Activated CD4-positive, alpha-beta T cell treated with anti-CD3 and anti-CD28 coated beads, Interleukin-2, amount 10 ng/mL, durations not matched to agents 24 days and 14 days (primary cell): ENCODE data around the gene SSR2. TPM values are rescaled to one million over a fixed set of nuclear protein-coding genes. Genes with fewer than 3 reads are reported as not detected.
"Not testable (repeated sequence)": the region's sequence is repeated elsewhere in the genome, so short reads cannot be mapped to it uniquely, and the experiment has no call there.

Experiments used
- DNase-seq: peaks from one replicate; pipeline ENCODE4 v3.0.0; 2022
- H3K27ac Mint-ChIP-seq: one replicate; pipeline ENCODE4 v1.8.0; 2022; ENCODE audit warnings: mild to moderate bottlenecking, mixed read lengths
- H3K27me3 Mint-ChIP-seq: one replicate; pipeline ENCODE4 v1.8.0; 2022; ENCODE audit warnings: mixed read lengths
- H3K36me3 Mint-ChIP-seq: one replicate; pipeline ENCODE4 v1.8.0; 2022; ENCODE audit warnings: low read depth, mild to moderate bottlenecking, mixed read lengths
- H3K4me1 Mint-ChIP-seq: one replicate; pipeline ENCODE4 v1.8.0; 2021; ENCODE audit warnings: mixed read lengths
- H3K4me3 Mint-ChIP-seq: one replicate; pipeline ENCODE4 v1.8.0; 2022; ENCODE audit warnings: mild to moderate bottlenecking, moderate library complexity, mixed read lengths
- H3K9me3 Mint-ChIP-seq: one replicate; pipeline ENCODE4 v1.8.0; 2021; ENCODE audit warnings: mixed read lengths
- intact Hi-C: fragments of 100-400 bp; cut with micrococcal nuclease; formaldehyde crosslinking; loops from one replicate; pipeline ENCODE4 v1.15.1; 2023
- total RNA-seq: library from RNA; stranded (reverse); gene quantifications from 2 replicates; pipeline ENCODE4 v1.2.3, GENCODE V29; 2022

Gene SSR2
- total RNA-seq, 1 donor from 2014 or later = 175 TPM

DNA sequence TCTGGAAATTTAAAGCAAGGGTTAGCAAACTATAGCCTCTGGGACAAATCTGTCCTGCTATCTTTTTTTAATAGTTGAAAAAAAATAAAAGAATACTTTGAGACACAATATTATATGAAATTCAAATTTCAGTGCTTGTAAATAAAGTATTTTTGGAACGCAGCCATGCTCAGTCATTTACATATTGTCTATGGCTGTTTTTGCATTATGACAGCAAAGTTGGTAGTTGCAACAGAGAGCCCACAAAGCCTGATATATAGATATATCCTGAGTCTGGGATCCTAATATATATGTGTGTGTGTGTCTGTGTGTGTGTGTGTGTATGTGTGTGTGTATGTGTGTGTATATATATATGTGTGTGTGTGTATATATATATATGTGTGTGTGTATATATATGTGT, 20.8 kb downstream of the SSR2 start:
- Mint-ChIP-seq H3K4me1 (peaks cover 15% of the 10 kb centered on the region), H3K27ac (no peak overlapping the region), H3K36me3 (no peaks in the 10 kb centered on the region), H3K27me3 (no peaks in the 10 kb centered on the region), H3K4me3 (no peak overlapping the region), H3K9me3 (no peaks in the 10 kb centered on the region)
- intact Hi-C loops = loop anchor here (10.0 kb wide), 1 partner anchor 55 kb away; the partner anchor contains the start of genes LAMTOR2 and UBQLN4
- no peak for DNase-seq

GRCh38 chr1:155996166-155996565, 24.6 kb downstream of the SSR2 start:
- Mint-ChIP-seq H3K4me1 (peaks cover 4% of the 10 kb centered on the region), H3K9me3 (no peaks in the 10 kb centered on the region), H3K36me3 (no peaks in the 10 kb centered on the region), H3K4me3 (no peak overlapping the region), H3K27ac (peak overlapping the region; percentile 54), H3K27me3 (no peaks in the 10 kb centered on the region)
- intact Hi-C loops = no loop called here
- no peak for DNase-seq

DNA sequence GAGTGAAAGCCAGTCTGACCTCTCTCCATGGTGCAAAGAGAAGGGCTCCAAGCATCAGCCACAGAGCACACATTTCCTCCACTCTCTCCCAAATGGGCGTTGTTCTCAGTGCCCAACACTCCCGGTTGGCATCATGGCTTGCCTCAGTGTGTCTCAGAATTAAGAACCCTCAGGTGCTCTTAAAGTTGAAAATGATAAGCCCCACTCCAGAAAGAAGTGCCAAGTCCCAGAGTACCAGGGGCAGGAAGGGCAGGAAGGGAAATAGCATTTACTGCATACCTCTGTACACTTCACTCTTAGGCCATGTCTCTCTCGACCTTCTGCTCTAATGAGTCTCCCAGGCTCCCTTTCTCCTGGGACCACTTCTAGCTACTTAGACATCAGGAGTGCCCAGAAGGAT, 27.2 kb downstream of the SSR2 start:
- DNase-seq = no peak
- peaks cover 18% of the 10 kb centered on the region for H3K4me1 Mint-ChIP-seq
- H3K4me3 Mint-ChIP-seq = no peak overlapping the region
- intact Hi-C loops = no loop called here
- H3K27me3 Mint-ChIP-seq = no peaks in the 10 kb centered on the region
- H3K36me3 Mint-ChIP-seq = no peaks in the 10 kb centered on the region
- H3K9me3 Mint-ChIP-seq = no peaks in the 10 kb centered on the region
- H3K27ac Mint-ChIP-seq = no peak overlapping the region

- Mint-ChIP-seq H3K4me3 (no peak overlapping the region), H3K4me1 (peaks cover 16% of the 10 kb centered on the region), H3K27me3 (no peaks in the 10 kb centered on the region), H3K36me3 (no peaks in the 10 kb centered on the region), H3K27ac (no peak overlapping the region), H3K9me3 (no peaks in the 10 kb centered on the region)
- intact Hi-C loops = no loop called here
- no peak for DNase-seq
Observed at GRCh38 chr1:155990005-155990739, 30.6 kb downstream of the SSR2 start.

DNA sequence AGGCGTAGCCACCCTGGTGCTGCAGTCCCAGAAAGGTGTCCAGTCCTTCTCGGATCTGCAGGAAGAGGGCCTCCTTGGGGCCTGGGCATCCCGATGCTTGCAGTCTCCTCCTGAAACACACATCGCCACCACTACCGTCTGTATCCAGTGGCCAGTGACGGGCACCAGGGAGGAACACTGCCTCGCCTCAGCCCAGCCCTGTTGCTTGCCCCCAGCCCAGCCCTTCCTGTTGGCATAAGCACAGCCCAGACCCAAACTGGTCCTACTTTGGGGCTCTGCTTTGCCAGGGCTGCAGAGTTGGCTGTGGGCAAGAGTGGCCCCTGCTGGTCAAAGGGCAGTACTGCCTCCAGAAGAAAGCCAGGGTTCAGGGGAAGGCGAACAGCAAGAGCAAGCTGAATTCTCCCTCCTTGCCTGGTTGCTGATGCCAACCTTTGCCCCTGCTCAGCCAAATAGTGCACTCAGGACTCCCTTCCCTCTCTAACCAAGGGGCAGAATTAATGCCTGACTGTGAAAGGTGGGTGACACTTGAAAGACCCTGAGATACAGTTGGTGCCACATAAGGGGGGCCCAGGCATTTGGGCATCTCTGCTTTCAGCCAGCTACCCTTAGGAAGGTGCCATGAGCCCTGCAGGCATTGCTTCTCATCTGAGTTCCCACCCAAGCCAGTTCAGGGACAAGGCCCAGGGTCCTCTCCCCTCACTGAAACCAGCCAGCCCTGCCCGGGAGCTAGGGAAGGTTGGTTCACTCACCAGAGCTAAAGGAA, 31.3 kb downstream of the SSR2 start:
- no peak overlapping the region for H3K4me3 Mint-ChIP-seq
- intact Hi-C loops = loop anchor here (1.0 kb wide), 1 partner anchor 51 kb away; no protein-coding TSS in a partner anchor
- DNase-seq = peak; percentile 95
- H3K4me1 Mint-ChIP-seq = peaks cover 16% of the 10 kb centered on the region
- no peak overlapping the region for H3K27ac Mint-ChIP-seq
- H3K9me3 Mint-ChIP-seq = no peaks in the 10 kb centered on the region
- no peaks in the 10 kb centered on the region for H3K36me3 Mint-ChIP-seq
- no peaks in the 10 kb centered on the region for H3K27me3 Mint-ChIP-seq

DNA sequence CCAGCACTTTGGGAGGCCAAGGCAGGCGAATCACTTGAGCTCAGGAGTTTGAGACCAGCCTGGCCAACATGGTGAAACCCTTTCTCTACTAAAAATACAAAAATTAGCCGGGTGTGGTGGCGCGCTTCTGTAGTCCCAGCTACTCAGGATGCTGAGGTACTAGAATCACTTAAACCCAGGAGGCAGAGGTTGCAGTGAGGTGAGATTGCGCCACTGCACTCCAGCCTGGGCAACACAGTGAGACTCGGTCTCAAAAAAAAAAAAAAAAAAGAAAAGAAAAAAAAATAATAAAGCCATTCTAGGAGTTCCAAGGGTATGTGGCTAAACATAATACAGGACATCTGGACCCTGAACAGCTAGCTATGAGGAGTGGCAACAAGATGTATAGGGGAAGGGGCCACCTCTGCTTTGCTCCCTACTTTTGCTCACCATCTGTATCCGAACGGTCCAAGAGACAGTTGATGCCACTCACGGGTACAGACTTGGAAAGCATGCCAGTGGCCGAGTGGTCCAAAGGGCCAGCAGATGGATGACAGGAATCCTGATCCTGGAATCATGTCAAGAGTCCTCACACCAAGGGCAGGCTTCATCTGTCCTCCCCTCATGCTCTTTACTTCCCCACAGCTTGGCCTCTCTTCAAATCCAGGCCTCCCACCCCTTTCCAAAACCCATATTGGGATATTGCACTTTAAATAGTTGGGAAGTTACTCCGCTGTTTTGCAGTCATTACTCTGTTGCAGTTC, 35.7 kb downstream of the SSR2 start:
- DNase-seq, H3K27ac Mint-ChIP-seq, H3K4me3 Mint-ChIP-seq, H3K9me3 Mint-ChIP-seq, H3K27me3 Mint-ChIP-seq, intact Hi-C loops: not testable (repeated sequence)
- H3K4me1 Mint-ChIP-seq = peaks cover 41% of the 10 kb centered on the region
- H3K36me3 Mint-ChIP-seq = peaks cover 14% of the 10 kb centered on the region

DNA sequence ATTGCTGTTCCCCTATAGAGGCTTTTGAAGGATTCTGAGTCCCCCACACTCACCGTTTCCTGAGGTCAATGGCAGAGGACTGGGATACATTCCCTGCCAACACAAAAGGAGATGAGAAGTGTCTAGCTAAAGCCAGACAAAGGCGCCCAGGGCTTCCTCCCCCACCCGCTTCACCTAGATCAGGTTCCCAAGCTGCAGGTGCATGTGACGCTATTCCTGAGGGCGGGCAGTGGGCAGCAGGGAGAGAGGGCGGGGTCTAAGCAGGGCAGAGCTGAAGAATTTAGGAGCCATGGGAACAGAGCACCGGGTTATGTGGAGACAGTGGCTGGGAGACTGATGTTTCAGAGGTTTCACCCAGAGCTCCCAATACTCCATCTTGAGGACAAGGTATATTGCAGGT, 36.4 kb downstream of the SSR2 start:
- H3K36me3 Mint-ChIP-seq = peaks cover 14% of the 10 kb centered on the region
- H3K27me3 Mint-ChIP-seq = no peaks in the 10 kb centered on the region
- H3K4me3 Mint-ChIP-seq = no peak overlapping the region
- intact Hi-C loops = no loop called here
- H3K9me3 Mint-ChIP-seq = no peaks in the 10 kb centered on the region
- peaks cover 41% of the 10 kb centered on the region for H3K4me1 Mint-ChIP-seq
- DNase-seq = no peak
- H3K27ac Mint-ChIP-seq = no peak overlapping the region

DNA sequence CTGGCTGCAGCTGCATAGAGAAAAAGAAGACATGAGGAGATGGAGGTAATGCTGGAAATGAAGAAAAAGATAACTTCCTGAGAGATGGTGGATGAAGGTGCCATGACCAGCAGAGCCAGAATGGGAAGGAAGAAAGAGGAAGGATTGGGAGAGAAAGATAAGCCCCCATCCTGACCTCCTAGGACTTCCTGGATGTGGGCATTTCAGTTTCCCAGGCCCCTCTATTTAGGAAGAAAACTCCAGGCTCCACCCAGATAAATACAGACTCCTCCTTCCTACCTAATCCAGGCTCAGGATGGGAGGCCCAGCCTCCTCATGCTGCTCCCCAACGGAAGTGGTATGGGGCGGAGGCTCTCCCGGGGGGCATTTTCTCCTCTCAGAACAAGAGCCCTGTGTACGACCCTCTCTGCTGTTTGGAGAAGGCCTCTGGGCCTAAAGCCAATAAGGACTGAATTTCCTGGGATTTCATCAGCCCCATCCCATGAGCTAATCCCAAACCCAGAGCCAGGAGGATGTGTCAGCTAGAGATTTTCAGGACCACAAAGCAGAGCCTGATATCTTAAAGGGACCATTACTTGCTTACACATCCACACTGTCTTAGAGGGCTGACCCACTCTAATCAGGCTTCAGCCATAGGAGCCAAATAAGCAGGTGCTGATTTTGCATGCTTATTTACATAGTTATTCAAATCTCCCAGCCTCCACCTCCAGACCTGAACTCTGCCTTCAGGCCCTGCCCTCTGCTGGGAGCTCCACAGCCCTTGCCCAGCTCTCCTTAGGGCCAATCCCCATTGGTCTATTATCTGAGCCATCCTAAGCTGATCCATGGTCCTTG, 37.3 kb downstream of the SSR2 start:
- peaks cover 16% of the 10 kb centered on the region for H3K36me3 Mint-ChIP-seq
- DNase-seq = no peak
- H3K4me1 Mint-ChIP-seq = peaks cover 38% of the 10 kb centered on the region
- no peaks in the 10 kb centered on the region for H3K9me3 Mint-ChIP-seq
- intact Hi-C loops = no loop called here
- H3K27ac Mint-ChIP-seq = peak overlapping the region; percentile 34
- H3K4me3 Mint-ChIP-seq = no peak overlapping the region
- H3K27me3 Mint-ChIP-seq = no peaks in the 10 kb centered on the region

DNA sequence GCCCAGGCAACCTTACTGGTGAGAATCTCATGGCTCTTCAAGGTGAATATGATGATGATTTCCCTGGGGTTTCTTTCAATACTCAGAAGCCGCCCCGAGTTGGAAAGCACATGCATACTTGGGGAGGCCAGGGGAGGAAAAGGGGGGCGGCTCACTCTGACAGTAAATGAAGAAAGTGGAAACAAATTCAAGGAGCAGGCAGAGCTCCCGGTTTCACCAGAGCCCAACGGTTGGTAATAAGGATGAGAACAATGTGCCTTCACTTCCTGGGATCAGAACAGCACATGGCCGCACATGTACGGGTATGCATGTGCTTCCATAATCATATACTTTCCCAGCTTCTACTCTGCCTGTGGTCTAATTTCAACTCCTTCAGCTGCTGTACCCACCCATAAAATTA, 38.6 kb downstream of the SSR2 start:
- intact Hi-C loops = no loop called here

GRCh38 chr1:155981266-155982088, 39.3 kb downstream of the SSR2 start:
- H3K9me3 Mint-ChIP-seq = no peaks in the 10 kb centered on the region
- peaks cover 28% of the 10 kb centered on the region for H3K36me3 Mint-ChIP-seq
- peak overlapping the region; percentile 92 for H3K27ac Mint-ChIP-seq
- peak overlapping the region; percentile 99 for H3K4me3 Mint-ChIP-seq
- intact Hi-C loops = no loop called here
- H3K27me3 Mint-ChIP-seq = no peaks in the 10 kb centered on the region
- H3K4me1 Mint-ChIP-seq = peaks cover 46% of the 10 kb centered on the region
- peak; percentile 83 for DNase-seq

More for the DNA sequence above, 38.6 kb downstream of the SSR2 start:
- no peak for DNase-seq
- Mint-ChIP-seq H3K36me3 (peaks cover 22% of the 10 kb centered on the region), H3K4me3 (peak overlapping the region; percentile 22), H3K27me3 (no peaks in the 10 kb centered on the region), H3K27ac (peak overlapping the region; percentile 92), H3K4me1 (peaks cover 42% of the 10 kb centered on the region), H3K9me3 (no peaks in the 10 kb centered on the region)

DNA sequence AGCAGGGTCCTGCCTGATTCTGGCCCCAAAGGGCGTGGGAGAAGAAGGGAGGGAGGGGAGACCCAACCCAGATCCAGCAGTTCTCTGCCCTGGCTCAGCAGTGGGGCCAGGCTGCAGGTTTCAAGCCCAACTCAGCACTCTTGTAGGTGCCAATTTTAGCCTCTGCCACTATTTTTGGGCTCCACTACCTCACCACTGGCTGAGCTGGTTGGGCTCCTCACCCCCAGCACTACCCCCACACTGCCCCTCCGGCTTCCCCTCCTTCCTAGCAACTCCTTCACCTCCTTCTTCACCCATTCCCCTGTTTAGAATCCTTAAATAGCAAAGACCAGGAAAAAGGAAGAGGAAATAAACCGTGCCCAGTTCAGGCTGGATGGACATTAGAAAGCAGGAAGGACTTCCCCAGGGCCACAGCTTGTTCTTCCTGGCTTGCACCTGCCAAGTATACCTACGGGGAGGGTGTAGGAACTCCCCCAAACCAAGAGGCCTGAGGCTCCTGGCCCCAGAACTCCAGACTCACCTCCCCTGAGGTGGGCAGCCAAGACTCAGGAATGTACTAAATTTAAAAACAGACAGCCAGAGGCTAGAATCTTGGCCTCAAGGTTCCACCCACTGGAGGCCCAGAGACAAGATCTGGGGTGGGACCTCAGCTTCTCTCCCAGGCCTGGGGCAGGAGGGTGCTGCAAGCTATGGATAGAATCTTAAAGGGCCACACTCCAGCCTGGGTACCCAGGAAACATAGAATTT, 41.0 kb downstream of the SSR2 start:
- DNase-seq = peak; percentile 65
- Mint-ChIP-seq H3K4me3 (peak overlapping the region; percentile 99), H3K27me3 (no peaks in the 10 kb centered on the region), H3K9me3 (no peaks in the 10 kb centered on the region), H3K27ac (peak overlapping the region; percentile 92), H3K36me3 (peaks cover 39% of the 10 kb centered on the region), H3K4me1 (peaks cover 62% of the 10 kb centered on the region)
- intact Hi-C loops = loop anchor here (5.0 kb wide), 1 partner anchor 122 kb away; the partner anchor contains the start of genes GON4L and SYT11

DNA sequence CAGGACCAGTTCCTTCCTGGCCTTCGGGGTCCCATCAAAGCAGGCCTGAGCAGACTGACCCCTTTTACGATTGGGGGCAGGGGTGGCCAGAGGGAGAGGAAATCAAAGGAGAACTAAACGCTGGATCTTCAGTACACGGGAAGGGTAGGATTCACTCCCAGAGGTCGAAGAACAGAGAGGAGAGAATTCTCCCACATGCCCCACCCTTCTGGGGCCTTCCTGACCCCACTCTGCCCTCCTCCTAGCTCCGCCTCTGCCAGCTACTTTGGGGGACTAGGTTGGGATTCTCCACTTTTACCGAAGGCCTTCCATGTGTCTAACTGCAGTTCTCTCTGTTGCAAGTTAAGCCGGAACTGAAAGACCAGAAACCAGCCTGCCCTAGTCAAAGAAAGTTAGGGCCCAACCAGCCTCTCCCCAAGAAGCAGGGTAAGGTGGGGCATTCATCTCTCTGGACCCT, 41.8 kb downstream of the SSR2 start:
- Mint-ChIP-seq H3K9me3 (no peaks in the 10 kb centered on the region), H3K27me3 (no peaks in the 10 kb centered on the region), H3K4me1 (peaks cover 69% of the 10 kb centered on the region), H3K36me3 (peaks cover 45% of the 10 kb centered on the region), H3K4me3 (peak overlapping the region; percentile 99), H3K27ac (peak overlapping the region; percentile 92)
- DNase-seq = peak; percentile 77
- intact Hi-C loops = loop anchor here (5.0 kb wide), 1 partner anchor 122 kb away; the partner anchor contains the start of genes GON4L and SYT11
